Spleen (tissue), 11 donors: ENCODE measurements around the gene HDGFL3. TPM values are rescaled to one million over a fixed set of nuclear protein-coding genes. Genes with fewer than 3 reads are reported as not detected.

ENCODE experiments used
- DNase-seq: peaks from one replicate; pipeline ENCODE4 v3.0.0-alpha.2; 2020
- H3K27ac ChIP-seq, 8 donors: fragments of 200-600 bp; sonication (generic) in 7 of 8; 1 replicate in 4 of 8; 2 replicates in 4 of 8; pipeline versions ENCODE4 v1.5.0 to v1.8.0; 2016 to 2021; ENCODE audit warnings: inconsistent platforms in 4 of 8, mild to moderate bottlenecking in 4 of 8, moderate library complexity in 1 of 8
- H3K27me3 ChIP-seq, 7 donors: fragments of 200-600 bp; sonication (generic) in 6 of 7; replicated peaks in 1 of 7; 1 replicate in 4 of 7; 2 replicates in 3 of 7; pipeline versions ENCODE4 v1.5.0 to v1.8.0; 2016 to 2021; ENCODE audit warnings: inconsistent platforms in 3 of 7, mild to moderate bottlenecking in 1 of 7
- H3K36me3 ChIP-seq, 6 donors: fragments of 200-600 bp; sonication (generic) in 5 of 6; 1 replicate in 4 of 6; 2 replicates in 2 of 6; pipeline versions ENCODE4 v1.5.0 to v1.8.0; 2016 to 2021; ENCODE audit warnings: inconsistent platforms in 2 of 6
- H3K4me1 ChIP-seq, 6 donors: fragments of 200-600 bp; sonication (generic) in 5 of 6; 1 replicate in 3 of 6; 2 replicates in 3 of 6; pipeline versions ENCODE4 v1.5.0 to v1.8.0; 2016 to 2021; ENCODE audit warnings: inconsistent platforms in 3 of 6
- H3K4me3 ChIP-seq, 8 donors: fragments of 200-600 bp; sonication (generic) in 7 of 8; 1 replicate in 4 of 8; 2 replicates in 4 of 8; pipeline versions ENCODE4 v1.5.0 to v1.8.0; 2016 to 2021; ENCODE audit warnings: inconsistent platforms in 4 of 8, mild to moderate bottlenecking in 4 of 8, moderate library complexity in 2 of 8
- H3K9me3 ChIP-seq, 8 donors: fragments of 200-600 bp; sonication (generic) in 7 of 8; 1 replicate in 4 of 8; 2 replicates in 4 of 8; pipeline versions ENCODE4 v1.5.0 to v1.8.0; 2016 to 2021; ENCODE audit warnings: inconsistent platforms in 4 of 8
- POLR2A ChIP-seq, 3 donors: fragments of 450-650 bp; IDR thresholded peaks; one replicate each; pipeline ENCODE4 v1.5.1; 2017; ENCODE audit warnings: antibody characterized with exemption in 3 of 3, mild to moderate bottlenecking in 1 of 3
- POLR2AphosphoS5 ChIP-seq, 3 donors: sonication (generic); formaldehyde crosslinking; IDR thresholded peaks; one replicate each; pipeline ENCODE4 v1.5.1; 2017; ENCODE audit warnings: antibody characterized with exemption in 3 of 3
- WGBS, 5 donors: extraction: QIAGEN DNeasy Blood & Tissue Kit in 3 of 5; methylation state at CpG; one replicate each; pipeline versions ENCODE4 v1.1.5 to v1.1.7; 2013 to 2018; 5-methylcytosine and 5-hydroxymethylcytosine counted together
- intact Hi-C: fragments of 100-400 bp; cut with DNase I; formaldehyde crosslinking; loops from one replicate; pipeline ENCODE4 v1.15.0; 2023; ENCODE audit warnings: low total_unique reads
- polyA plus RNA-seq, 3 donors: library from polyadenylated mRNA; stranded (reverse); fragments of 200-250 nt; gene quantifications; one replicate each; pipeline ENCODE4 v1.2.1, GENCODE V29; 2013
- total RNA-seq, 7 donors: library from RNA; depleted of rRNA in 3 of 7; stranded (reverse); fragments of >200 nt in 3 of 7; fragmentation: NEBNext Ultra II Directional in 4 of 7; extraction: Animal tissue kit (Norgen Biotek cat#: 25700) in 4 of 7; gene quantifications; one replicate each; pipeline versions ENCODE4 v1.1.0 to v1.2.1, GENCODE V29; 2016 to 2021
- TF ChIP-seq, protein P1 (sequence below), 11 experiments: fragments of 200-600 bp in 7 of 11; fragments of 450-650 bp in 4 of 11; sonication (generic) in 4 of 11; IDR thresholded peaks in 8 of 11; conservative IDR thresholded peaks in 3 of 11; 1 replicate in 7 of 11; 2 replicates in 4 of 11; pipeline versions ENCODE4 v1.4.0 to v1.8.0; 2016 to 2021; ENCODE audit warnings: antibody characterized with exemption in 11 of 11, inconsistent platforms in 4 of 11, mild to moderate bottlenecking in 1 of 11
- donor health status: healthy with polysubstance abuse.
- donor health status: DM: no; HTN: no; CAD: no; lungs with moderate emphysema.
- donor health status: DM: no; HTN: no; CAD: no.
- donor health status: Bipolar disorder and iron deficiency.
- donor health status: healthy.
- donor health status: DM: no; HTN: no; CAD: no.
- donor health status: DM: yes; HTN: yes; CAD: no.

Gene HDGFL3
- total and polyA plus RNA-seq, 10 donors = 4.6 to 35.1 (median 20.6) TPM

- Histone ChIP-seq H3K4me1 (peaks cover 5 to 43% (median 28%) of the 10 kb centered on the region in 6 donors), H3K27ac (no peak overlapping the region), H3K4me3 (no peak overlapping the region), H3K27me3 (peaks cover 0 to 47% (median 10%) of the 10 kb centered on the region in 7 donors), H3K36me3 (no peaks in the 10 kb centered on the region), H3K9me3 (no peaks in the 10 kb centered on the region)
- TF ChIP-seq POLR2AphosphoS5 (IDR thresholded peaks at IDR 0.05) = no peak
- TF ChIP-seq, protein P1, sequence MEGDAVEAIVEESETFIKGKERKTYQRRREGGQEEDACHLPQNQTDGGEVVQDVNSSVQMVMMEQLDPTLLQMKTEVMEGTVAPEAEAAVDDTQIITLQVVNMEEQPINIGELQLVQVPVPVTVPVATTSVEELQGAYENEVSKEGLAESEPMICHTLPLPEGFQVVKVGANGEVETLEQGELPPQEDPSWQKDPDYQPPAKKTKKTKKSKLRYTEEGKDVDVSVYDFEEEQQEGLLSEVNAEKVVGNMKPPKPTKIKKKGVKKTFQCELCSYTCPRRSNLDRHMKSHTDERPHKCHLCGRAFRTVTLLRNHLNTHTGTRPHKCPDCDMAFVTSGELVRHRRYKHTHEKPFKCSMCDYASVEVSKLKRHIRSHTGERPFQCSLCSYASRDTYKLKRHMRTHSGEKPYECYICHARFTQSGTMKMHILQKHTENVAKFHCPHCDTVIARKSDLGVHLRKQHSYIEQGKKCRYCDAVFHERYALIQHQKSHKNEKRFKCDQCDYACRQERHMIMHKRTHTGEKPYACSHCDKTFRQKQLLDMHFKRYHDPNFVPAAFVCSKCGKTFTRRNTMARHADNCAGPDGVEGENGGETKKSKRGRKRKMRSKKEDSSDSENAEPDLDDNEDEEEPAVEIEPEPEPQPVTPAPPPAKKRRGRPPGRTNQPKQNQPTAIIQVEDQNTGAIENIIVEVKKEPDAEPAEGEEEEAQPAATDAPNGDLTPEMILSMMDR (IDR thresholded peaks at IDR 0.05 in 8 of 11, conservative IDR thresholded peaks at IDR 0.05 in 3 of 11) = no peak
- no peak for TF ChIP-seq POLR2A (IDR thresholded peaks at IDR 0.05)
- WGBS, 5 donors = 67 to 87% (median 73%) methylated on average over 1 of the region's 1 CpG
- intact Hi-C loops = no loop called here
- no peak for DNase-seq
Measured at GRCh38 chr15:83105440-83105839, 102.2 kb downstream of the HDGFL3 start.

DNA sequence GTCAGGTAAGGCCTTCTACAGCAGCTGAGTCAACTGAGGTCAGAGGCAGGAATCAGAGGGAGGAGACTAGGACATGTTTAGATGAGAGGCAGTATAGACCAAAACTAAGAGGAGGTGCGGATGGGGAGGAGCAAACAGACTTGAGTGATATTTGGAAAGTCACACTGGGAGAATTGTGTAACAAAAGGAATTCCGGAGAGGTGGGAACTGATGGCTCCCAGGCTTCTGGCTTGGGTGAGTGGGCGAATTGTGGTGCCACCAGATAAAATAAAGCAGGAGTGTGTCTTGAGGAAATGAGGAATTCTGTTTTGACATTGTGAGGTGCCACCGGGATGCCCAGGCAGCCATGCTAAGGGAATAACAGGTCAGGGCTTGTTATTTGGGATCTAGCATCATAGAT, 103.5 kb downstream of the HDGFL3 start:
- Histone ChIP-seq H3K4me1 (peaks cover 5 to 40% (median 27%) of the 10 kb centered on the region in 6 donors), H3K27me3 (peaks cover 0 to 37% (median 10%) of the 10 kb centered on the region in 7 donors), H3K4me3 (no peak overlapping the region), H3K27ac (no peak overlapping the region), H3K36me3 (no peaks in the 10 kb centered on the region), H3K9me3 (no peaks in the 10 kb centered on the region)
- no peak for TF ChIP-seq POLR2AphosphoS5 (IDR thresholded peaks at IDR 0.05)
- no peak for TF ChIP-seq POLR2A (IDR thresholded peaks at IDR 0.05)
- TF ChIP-seq, protein P1 (IDR thresholded peaks at IDR 0.05 in 8 of 11, conservative IDR thresholded peaks at IDR 0.05 in 3 of 11) = no peak
- DNase-seq = no peak
- intact Hi-C loops = no loop called here
- WGBS, 5 donors = 85 to 99% (median 97%) methylated on average over 4 of the region's 4 CpGs

GRCh38 chr15:83102346-83102745, 105.3 kb downstream of the HDGFL3 start:
- WGBS, 5 donors = 74 to 86% (median 76%) methylated on average over 2 of the region's 2 CpGs
- H3K4me3 ChIP-seq = no peak overlapping the region
- H3K9me3 ChIP-seq = peaks cover 0 to 17% (median 3%) of the 10 kb centered on the region in 8 donors
- intact Hi-C loops = no loop called here
- peaks cover 0 to 23% (median 9%) of the 10 kb centered on the region in 6 donors for H3K4me1 ChIP-seq
- H3K27ac ChIP-seq = no peak overlapping the region
- no peak for DNase-seq
- no peaks in the 10 kb centered on the region for H3K36me3 ChIP-seq
- peaks cover 0 to 19% (median 3%) of the 10 kb centered on the region in 7 donors for H3K27me3 ChIP-seq
- TF ChIP-seq, protein P1 (IDR thresholded peaks at IDR 0.05 in 8 of 11, conservative IDR thresholded peaks at IDR 0.05 in 3 of 11) = no peak
- TF ChIP-seq POLR2AphosphoS5 (IDR thresholded peaks at IDR 0.05) = no peak
- no peak for TF ChIP-seq POLR2A (IDR thresholded peaks at IDR 0.05)

DNA sequence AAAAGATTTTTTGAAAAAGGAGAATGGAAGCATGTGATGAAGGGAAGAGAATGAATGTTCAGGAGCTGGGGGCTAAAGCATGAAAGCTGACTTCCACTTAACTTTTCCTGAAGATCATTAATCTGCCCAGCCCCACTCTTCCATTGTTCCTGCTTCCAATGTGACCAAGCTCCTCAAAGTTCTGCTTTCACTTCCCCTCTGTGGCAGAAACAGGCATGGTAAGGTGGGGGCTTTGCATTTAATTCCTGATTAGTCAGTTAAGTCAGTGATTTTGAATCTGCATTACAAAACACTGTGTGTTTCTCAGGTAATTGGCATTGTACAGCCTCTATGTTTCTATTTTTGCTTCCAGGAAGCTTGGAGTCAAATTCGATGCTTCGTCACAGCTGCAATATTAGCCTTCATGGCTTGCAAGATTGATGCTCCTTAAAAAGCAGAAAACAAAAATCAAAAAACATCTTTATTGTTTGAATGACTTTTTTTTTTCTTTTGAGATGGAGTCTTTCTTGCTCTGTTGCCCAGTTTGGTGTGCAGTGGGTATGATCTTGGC, 107.5 kb downstream of the HDGFL3 start:
- DNase-seq = no peak

More for the DNA sequence above, 107.5 kb downstream of the HDGFL3 start:
- H3K4me3 ChIP-seq = no peak overlapping the region
- peaks cover 0 to 8% (median 0%) of the 10 kb centered on the region in 7 donors for H3K27me3 ChIP-seq
- no peak overlapping the region for H3K27ac ChIP-seq
- intact Hi-C loops = no loop called here
- TF ChIP-seq POLR2AphosphoS5 (IDR thresholded peaks at IDR 0.05) (no peak), POLR2A (IDR thresholded peaks at IDR 0.05) (no peak)
- TF ChIP-seq, protein P1 (IDR thresholded peaks at IDR 0.05 in 8 of 11, conservative IDR thresholded peaks at IDR 0.05 in 3 of 11) = no peak
- WGBS, 5 donors = 20 to 32% (median 22%) methylated on average over 2 of the region's 2 CpGs
- no peaks in the 10 kb centered on the region for H3K36me3 ChIP-seq
- peaks cover 0 to 21% (median 3%) of the 10 kb centered on the region in 8 donors for H3K9me3 ChIP-seq
- peaks cover 0 to 13% (median 3%) of the 10 kb centered on the region in 6 donors for H3K4me1 ChIP-seq
